A549 (cell line): Measurements from ENCODE around the gene ZNF831. TPM values are rescaled to one million over a fixed set of nuclear protein-coding genes. Genes with fewer than 3 reads are reported as not detected.

ENCODE experiments used
- ATAC-seq, 2 experiments: fragments of 200-7000 bp in 1 of 2; fragments of >200 bp in 1 of 2; cut with Nextera tagmentation in 1 of 2; cut with Tn5 transposase in 1 of 2; 3 replicates each; pipeline versions ENCODE4 v1.8.0 to v1.9.1; 2018 to 2020; ENCODE audit warnings: mild to moderate bottlenecking in 1 of 2, moderate library complexity in 1 of 2
- CTCF ChIA-PET: fragments of 300-600 bp; sonication (Branson Sonifier 250); formaldehyde crosslinking; extraction: SDS; loops from one replicate; lab custom pipeline; 2021; ENCODE audit warnings: antibody characterized with exemption, inconsistent platforms; lab: Yijun Ruan, JAX
- POLR2A ChIA-PET: fragments of 350-600 bp; formaldehyde crosslinking; extraction: SDS; loops from one replicate; lab custom pipeline; 2021; ENCODE audit warnings: antibody characterized with exemption, inconsistent platforms; lab: Yijun Ruan, JAX
- DNase-seq, 2 experiments: peaks; one replicate each; pipeline versions ENCODE4 v3.0.0 to v3.0.0-alpha.2; 2011 to 2016; ENCODE audit warnings: low read depth in 1 of 2, low spot score in 1 of 2
- FAIRE-seq: peaks from 2 replicates; lab custom pipeline; 2011; peaks lifted over from hg19 to GRCh38; lab: Jason Lieb, UNC
- H3K27ac ChIP-seq, 2 experiments: fragments of >200 bp; sonication (Bioruptor Twin); formaldehyde crosslinking; 3 replicates each; pipeline ENCODE4 v1.5.1; 2016 to 2017
- H3K4me1 ChIP-seq: fragments of >200 bp; sonication (Bioruptor Twin); formaldehyde crosslinking; 3 replicates; pipeline ENCODE4 v1.6.1; 2016
- H3K4me2 ChIP-seq: fragments of >200 bp; sonication (Bioruptor Twin); formaldehyde crosslinking; 3 replicates; pipeline ENCODE4 v1.6.1; 2016
- H3K4me3 ChIP-seq: fragments of >200 bp; sonication (Bioruptor Twin); formaldehyde crosslinking; 3 replicates; pipeline ENCODE4 v1.5.1; 2016
- H3K9me3 ChIP-seq: fragments of >200 bp; sonication (Bioruptor Twin); formaldehyde crosslinking; 3 replicates; pipeline ENCODE4 v1.6.1; 2016
- BHLHE40 ChIP-seq: IDR thresholded peaks from 2 replicates; pipeline ENCODE4 v1.6.1; 2012; ENCODE audit warnings: low read depth, low read length, inconsistent platforms
- CBX2 ChIP-seq: fragments of 200-600 bp; sonication (generic); IDR thresholded peaks from 2 replicates; pipeline ENCODE4 v1.6.1; 2016; ENCODE audit warnings: low read depth, mild to moderate bottlenecking, borderline replicate concordance
- CBX8 ChIP-seq: fragments of 200-600 bp; sonication (generic); IDR thresholded peaks from 2 replicates; pipeline ENCODE4 v1.6.1; 2016
- CHD2 ChIP-seq: fragments of 150-350 bp; IDR thresholded peaks from 2 replicates; pipeline ENCODE4 v1.6.1; 2014; ENCODE audit warnings: low read length; ENCODE audit not compliant: partially characterized antibody
- CHD4 ChIP-seq: fragments of 200-600 bp; sonication (generic); IDR thresholded peaks from 2 replicates; pipeline ENCODE4 v1.6.1; 2016; ENCODE audit warnings: antibody characterized with exemption, mild to moderate bottlenecking, borderline replicate concordance
- EHF ChIP-seq: fragments of 250-450 bp; sonication (Bioruptor Pico); IDR thresholded peaks from 2 replicates; pipeline ENCODE4 v1.5.0; 2020; ENCODE audit warnings: mild to moderate bottlenecking
- HEYL ChIP-seq: fragments of 250-450 bp; sonication (Bioruptor Pico); IDR thresholded peaks from 2 replicates; pipeline ENCODE4 v1.8.0; 2021; ENCODE audit warnings: mild to moderate bottlenecking, moderate library complexity
- HOXA7 ChIP-seq: fragments of 250-450 bp; sonication (Bioruptor Pico); IDR thresholded peaks from 2 replicates; pipeline ENCODE4 v1.5.0; 2020; ENCODE audit warnings: mild to moderate bottlenecking, moderate library complexity
- HOXB5 ChIP-seq: fragments of 250-450 bp; sonication (Bioruptor Pico); IDR thresholded peaks from 2 replicates; pipeline ENCODE4 v1.5.0; 2020; ENCODE audit warnings: mild to moderate bottlenecking, moderate library complexity
- JUNB ChIP-seq: fragments of >200 bp; sonication (Bioruptor Twin); formaldehyde crosslinking; IDR thresholded peaks from 2 replicates; pipeline ENCODE4 v1.6.1; 2016
- MAZ ChIP-seq: fragments of 150-350 bp; IDR thresholded peaks from 2 replicates; pipeline ENCODE4 v1.6.1; 2014; ENCODE audit warnings: antibody characterized with exemption, low read depth, low read length, borderline replicate concordance
- NPAS2 ChIP-seq: fragments of 250-450 bp; sonication (Bioruptor Pico); IDR thresholded peaks from 2 replicates; pipeline ENCODE4 v1.8.0; 2022; ENCODE audit warnings: mild to moderate bottlenecking, moderate library complexity, borderline replicate concordance
- PHF8 ChIP-seq: fragments of 200-600 bp; sonication (generic); IDR thresholded peaks from 2 replicates; pipeline ENCODE4 v1.6.1; 2016; ENCODE audit warnings: low read depth, mild to moderate bottlenecking, antibody characterized with exemption, moderate library complexity, borderline replicate concordance
- POLR2A ChIP-seq: IDR thresholded peaks from 2 replicates; pipeline ENCODE4 v1.6.1; 2012; ENCODE audit warnings: mild to moderate bottlenecking, low read length
- RAD21 ChIP-seq, 2 experiments: fragments of >200 bp in 1 of 2; sonication (Bioruptor Twin) in 1 of 2; formaldehyde crosslinking in 1 of 2; IDR thresholded peaks in 1 of 2; conservative IDR thresholded peaks in 1 of 2; 2 replicates in 1 of 2; 3 replicates in 1 of 2; pipeline ENCODE4 v1.6.1; 2012 to 2018; ENCODE audit warnings: inconsistent platforms in 1 of 2
- RFX5 ChIP-seq: fragments of 450-650 bp; IDR thresholded peaks from 2 replicates; pipeline ENCODE4 v1.7.1; 2014; ENCODE audit warnings: antibody characterized with exemption, mild to moderate bottlenecking, moderate library complexity
- RNF2 ChIP-seq: fragments of 200-600 bp; sonication (generic); IDR thresholded peaks from 2 replicates; pipeline ENCODE4 v1.6.1; 2016; ENCODE audit warnings: low read depth, mild to moderate bottlenecking, antibody characterized with exemption, moderate library complexity, borderline replicate concordance
- SREBF2 ChIP-seq: fragments of 450-650 bp; IDR thresholded peaks from 2 replicates; pipeline ENCODE4 v1.6.1; 2014; ENCODE audit warnings: mild to moderate bottlenecking, moderate library complexity
- TFCP2L1 ChIP-seq: fragments of 250-450 bp; sonication (Bioruptor Pico); IDR thresholded peaks from 2 replicates; pipeline ENCODE4 v1.5.0; 2021; ENCODE audit warnings: mild to moderate bottlenecking
- ZNF302 ChIP-seq: fragments of 250-450 bp; sonication (Bioruptor Pico); IDR thresholded peaks from 2 replicates; pipeline ENCODE4 v1.9.0; 2021; ENCODE audit warnings: inconsistent platforms, mild to moderate bottlenecking, moderate library complexity
- WGBS: methylation state at CpG from one replicate; pipeline ENCODE4 v1.1.6; 2017; ENCODE audit errors: missing lambda C conversion rate; 5-methylcytosine and 5-hydroxymethylcytosine counted together
- polyA plus RNA-seq, 4 experiments: library from polyadenylated mRNA; depleted of rRNA in 3 of 4; stranded (reverse); fragments of >200 nt; fragmentation: RNase III in 1 of 4; extraction: RNeasy Plus Mini Kit Qiagen cat#74134 plus additional on column Dnase treatment in 1 of 4; gene quantifications; 2 replicates in 3 of 4; 3 replicates in 1 of 4; pipeline ENCODE4 v1.2.3, GENCODE V29; 2011 to 2017
- TF ChIP-seq, protein P1 (sequence below): IDR thresholded peaks from 2 replicates; pipeline ENCODE4 v1.6.1; 2012
- TF ChIP-seq, protein P2 (sequence below): fragments of 150-350 bp; IDR thresholded peaks from 2 replicates; pipeline ENCODE4 v1.6.1; 2014; ENCODE audit warnings: low read depth, mild to moderate bottlenecking, low read length
- TF ChIP-seq, protein P3 (sequence below): IDR thresholded peaks from 2 replicates; pipeline ENCODE4 v1.6.1; 2012
- TF ChIP-seq, protein P4 (sequence below): fragments of >200 bp; sonication (Bioruptor Twin); formaldehyde crosslinking; IDR thresholded peaks from 3 replicates; pipeline ENCODE4 v1.5.1; 2016
- TF ChIP-seq, protein P5 (sequence below): IDR thresholded peaks from 2 replicates; pipeline ENCODE4 v1.6.1; 2012; ENCODE audit warnings: low read depth, borderline replicate concordance
- TF ChIP-seq, protein P6 (sequence below): fragments of 450-650 bp; IDR thresholded peaks from 2 replicates; pipeline ENCODE4 v1.6.1; 2014; ENCODE audit warnings: antibody characterized with exemption
- TF ChIP-seq, protein P7 (sequence below): fragments of >200 bp; sonication (Bioruptor Twin); formaldehyde crosslinking; IDR thresholded peaks from 3 replicates; pipeline ENCODE4 v1.6.1; 2016
- TF ChIP-seq, protein P8 (sequence below): fragments of 250-450 bp; sonication (Bioruptor Pico); IDR thresholded peaks from 2 replicates; pipeline ENCODE4 v1.5.0; 2020; ENCODE audit warnings: low read depth, mild to moderate bottlenecking, moderate library complexity
- TF ChIP-seq, protein P9 (sequence below): fragments of >200 bp; sonication (Bioruptor Twin); formaldehyde crosslinking; IDR thresholded peaks from 2 replicates; pipeline ENCODE4 v1.6.1; 2016

The ZNF831 gene
- polyA plus RNA-seq, 2 of the 4 experiments (the other 2 are of a cell fraction), result not detected

DNA sequence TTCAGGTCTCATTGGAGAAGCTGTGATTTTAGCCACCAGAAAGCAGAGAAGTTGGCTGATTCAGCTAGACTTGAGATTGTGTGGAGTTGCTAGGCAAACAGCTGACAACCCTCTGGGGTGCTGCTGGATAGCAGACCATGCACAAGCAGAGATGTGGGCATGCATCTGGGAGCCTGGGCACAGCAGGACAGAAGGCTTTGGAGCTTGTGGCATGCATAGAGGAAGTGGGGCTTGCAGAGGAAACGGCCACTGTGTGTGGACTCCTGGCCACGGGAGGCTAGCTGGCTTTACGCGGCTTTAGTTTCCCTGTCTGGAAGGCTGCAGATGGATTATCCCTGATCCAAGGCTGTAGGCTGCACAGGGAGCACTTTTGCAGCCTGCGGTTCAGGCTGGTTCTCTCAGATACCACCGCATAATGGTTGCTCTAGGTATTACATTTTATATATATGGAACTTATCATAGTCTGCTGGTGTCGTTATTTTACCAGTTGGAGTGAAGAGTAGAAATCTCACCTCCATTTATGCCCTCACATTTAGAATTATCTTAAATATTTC is 10.4 kb downstream of the ZNF831 start (continued):
- TF ChIP-seq PHF8 (no peak), HOXB5 (no peak), MAZ (no peak), CBX2 (no peak)
- TF ChIP-seq, protein P1, sequence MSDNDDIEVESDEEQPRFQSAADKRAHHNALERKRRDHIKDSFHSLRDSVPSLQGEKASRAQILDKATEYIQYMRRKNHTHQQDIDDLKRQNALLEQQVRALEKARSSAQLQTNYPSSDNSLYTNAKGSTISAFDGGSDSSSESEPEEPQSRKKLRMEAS, result no peak

DNA sequence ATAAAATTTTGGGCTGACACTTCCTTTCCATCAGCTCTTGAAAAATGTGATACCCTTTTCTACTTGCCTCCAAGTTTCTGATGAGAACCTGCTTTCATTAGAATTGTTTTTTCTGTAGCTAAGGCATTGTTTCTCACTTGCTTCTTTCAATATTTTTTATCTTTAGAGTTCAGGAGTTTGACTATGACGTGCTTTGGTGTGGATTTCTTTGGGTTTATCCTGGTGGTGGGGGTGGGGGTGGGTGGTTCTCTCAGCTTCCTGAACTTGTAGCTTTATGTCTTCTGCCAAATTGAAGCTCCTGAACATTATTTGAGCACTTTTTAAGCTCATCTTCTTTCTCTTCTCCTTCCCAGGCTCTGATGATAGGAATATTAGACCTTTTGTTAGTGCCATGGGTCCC is 11.4 kb downstream of the ZNF831 start:
- no peak overlapping the region for H3K4me3 ChIP-seq
- no peaks in the 10 kb centered on the region for H3K4me1 ChIP-seq
- TF ChIP-seq, protein P2, sequence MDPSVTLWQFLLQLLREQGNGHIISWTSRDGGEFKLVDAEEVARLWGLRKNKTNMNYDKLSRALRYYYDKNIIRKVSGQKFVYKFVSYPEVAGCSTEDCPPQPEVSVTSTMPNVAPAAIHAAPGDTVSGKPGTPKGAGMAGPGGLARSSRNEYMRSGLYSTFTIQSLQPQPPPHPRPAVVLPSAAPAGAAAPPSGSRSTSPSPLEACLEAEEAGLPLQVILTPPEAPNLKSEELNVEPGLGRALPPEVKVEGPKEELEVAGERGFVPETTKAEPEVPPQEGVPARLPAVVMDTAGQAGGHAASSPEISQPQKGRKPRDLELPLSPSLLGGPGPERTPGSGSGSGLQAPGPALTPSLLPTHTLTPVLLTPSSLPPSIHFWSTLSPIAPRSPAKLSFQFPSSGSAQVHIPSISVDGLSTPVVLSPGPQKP, result no peak
- TF ChIP-seq, protein P3, sequence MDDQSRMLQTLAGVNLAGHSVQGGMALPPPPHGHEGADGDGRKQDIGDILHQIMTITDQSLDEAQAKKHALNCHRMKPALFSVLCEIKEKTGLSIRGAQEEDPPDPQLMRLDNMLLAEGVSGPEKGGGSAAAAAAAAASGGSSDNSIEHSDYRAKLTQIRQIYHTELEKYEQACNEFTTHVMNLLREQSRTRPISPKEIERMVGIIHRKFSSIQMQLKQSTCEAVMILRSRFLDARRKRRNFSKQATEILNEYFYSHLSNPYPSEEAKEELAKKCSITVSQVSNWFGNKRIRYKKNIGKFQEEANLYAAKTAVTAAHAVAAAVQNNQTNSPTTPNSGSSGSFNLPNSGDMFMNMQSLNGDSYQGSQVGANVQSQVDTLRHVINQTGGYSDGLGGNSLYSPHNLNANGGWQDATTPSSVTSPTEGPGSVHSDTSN, result no peak
- TF ChIP-seq, protein P4, sequence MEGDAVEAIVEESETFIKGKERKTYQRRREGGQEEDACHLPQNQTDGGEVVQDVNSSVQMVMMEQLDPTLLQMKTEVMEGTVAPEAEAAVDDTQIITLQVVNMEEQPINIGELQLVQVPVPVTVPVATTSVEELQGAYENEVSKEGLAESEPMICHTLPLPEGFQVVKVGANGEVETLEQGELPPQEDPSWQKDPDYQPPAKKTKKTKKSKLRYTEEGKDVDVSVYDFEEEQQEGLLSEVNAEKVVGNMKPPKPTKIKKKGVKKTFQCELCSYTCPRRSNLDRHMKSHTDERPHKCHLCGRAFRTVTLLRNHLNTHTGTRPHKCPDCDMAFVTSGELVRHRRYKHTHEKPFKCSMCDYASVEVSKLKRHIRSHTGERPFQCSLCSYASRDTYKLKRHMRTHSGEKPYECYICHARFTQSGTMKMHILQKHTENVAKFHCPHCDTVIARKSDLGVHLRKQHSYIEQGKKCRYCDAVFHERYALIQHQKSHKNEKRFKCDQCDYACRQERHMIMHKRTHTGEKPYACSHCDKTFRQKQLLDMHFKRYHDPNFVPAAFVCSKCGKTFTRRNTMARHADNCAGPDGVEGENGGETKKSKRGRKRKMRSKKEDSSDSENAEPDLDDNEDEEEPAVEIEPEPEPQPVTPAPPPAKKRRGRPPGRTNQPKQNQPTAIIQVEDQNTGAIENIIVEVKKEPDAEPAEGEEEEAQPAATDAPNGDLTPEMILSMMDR, result no peak
- no peak for TF ChIP-seq EHF (CRISPR knock-in tag)
- no peak for TF ChIP-seq CHD4
- TF ChIP-seq BHLHE40, result no peak
- TF ChIP-seq TFCP2L1 (CRISPR knock-in tag), result no peak
- TF ChIP-seq, protein P5, sequence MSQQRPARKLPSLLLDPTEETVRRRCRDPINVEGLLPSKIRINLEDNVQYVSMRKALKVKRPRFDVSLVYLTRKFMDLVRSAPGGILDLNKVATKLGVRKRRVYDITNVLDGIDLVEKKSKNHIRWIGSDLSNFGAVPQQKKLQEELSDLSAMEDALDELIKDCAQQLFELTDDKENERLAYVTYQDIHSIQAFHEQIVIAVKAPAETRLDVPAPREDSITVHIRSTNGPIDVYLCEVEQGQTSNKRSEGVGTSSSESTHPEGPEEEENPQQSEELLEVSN, result no peak
- POLR2A ChIA-PET, result no interaction called here
- DNase-seq (no peak), FAIRE-seq (no peak), ATAC-seq (no peak)
- no peak overlapping the region for H3K27ac ChIP-seq
- no peak overlapping the region for H3K4me2 ChIP-seq
- 13% methylated on average over 1 of the region's 1 CpG for whole genome bisulfite sequencing
- CTCF ChIA-PET, result no interaction called here
- no peaks in the 10 kb centered on the region; the same call in 2 of the 3 replicates for H3K9me3 ChIP-seq

DNA sequence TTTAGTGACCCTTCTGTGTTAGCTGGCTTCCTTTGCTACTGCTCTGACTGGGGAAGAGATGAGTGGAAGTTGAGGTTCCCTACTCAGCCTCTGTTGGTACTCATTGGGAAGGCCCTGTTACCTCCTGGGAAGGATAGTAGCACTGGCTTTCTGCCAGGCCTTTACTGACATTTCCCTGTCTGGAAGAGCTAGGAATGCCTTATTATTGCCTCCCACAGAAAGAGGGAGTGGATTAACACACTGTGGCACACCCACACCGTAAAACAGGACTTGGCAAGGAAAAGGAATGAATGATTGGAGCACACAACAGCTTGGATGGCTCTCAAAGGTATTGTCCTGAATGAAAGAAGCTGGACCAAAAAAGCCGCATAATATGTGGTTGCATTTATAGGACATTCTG is 12.2 kb downstream of the ZNF831 start:
- H3K27ac ChIP-seq, result no peak overlapping the region
- WGBS, result 54% methylated on average over 2 of the region's 2 CpGs
- ATAC-seq (no peak), DNase-seq (no peak), FAIRE-seq (no peak)
- no peaks in the 10 kb centered on the region for H3K9me3 ChIP-seq
- no peak for TF ChIP-seq CHD2
- TF ChIP-seq RAD21 (conservative IDR thresholded peaks at IDR 0.05 in 1 of 2, IDR thresholded peaks at IDR 0.05 in 1 of 2), result no peak
- no peak for TF ChIP-seq RNF2
- no peak for TF ChIP-seq ZNF302 (CRISPR knock-in tag)
- TF ChIP-seq EHF (CRISPR knock-in tag), result no peak
- TF ChIP-seq, protein P6, sequence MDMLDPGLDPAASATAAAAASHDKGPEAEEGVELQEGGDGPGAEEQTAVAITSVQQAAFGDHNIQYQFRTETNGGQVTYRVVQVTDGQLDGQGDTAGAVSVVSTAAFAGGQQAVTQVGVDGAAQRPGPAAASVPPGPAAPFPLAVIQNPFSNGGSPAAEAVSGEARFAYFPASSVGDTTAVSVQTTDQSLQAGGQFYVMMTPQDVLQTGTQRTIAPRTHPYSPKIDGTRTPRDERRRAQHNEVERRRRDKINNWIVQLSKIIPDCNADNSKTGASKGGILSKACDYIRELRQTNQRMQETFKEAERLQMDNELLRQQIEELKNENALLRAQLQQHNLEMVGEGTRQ, result no peak
- TF ChIP-seq HEYL (CRISPR knock-in tag), result no peak
- TF ChIP-seq POLR2A, result no peak
- TF ChIP-seq, protein P7, sequence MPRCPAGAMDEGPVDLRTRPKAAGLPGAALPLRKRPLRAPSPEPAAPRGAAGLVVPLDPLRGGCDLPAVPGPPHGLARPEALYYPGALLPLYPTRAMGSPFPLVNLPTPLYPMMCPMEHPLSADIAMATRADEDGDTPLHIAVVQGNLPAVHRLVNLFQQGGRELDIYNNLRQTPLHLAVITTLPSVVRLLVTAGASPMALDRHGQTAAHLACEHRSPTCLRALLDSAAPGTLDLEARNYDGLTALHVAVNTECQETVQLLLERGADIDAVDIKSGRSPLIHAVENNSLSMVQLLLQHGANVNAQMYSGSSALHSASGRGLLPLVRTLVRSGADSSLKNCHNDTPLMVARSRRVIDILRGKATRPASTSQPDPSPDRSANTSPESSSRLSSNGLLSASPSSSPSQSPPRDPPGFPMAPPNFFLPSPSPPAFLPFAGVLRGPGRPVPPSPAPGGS, result no peak
- TF ChIP-seq SREBF2, result no peak
- TF ChIP-seq, protein P8, sequence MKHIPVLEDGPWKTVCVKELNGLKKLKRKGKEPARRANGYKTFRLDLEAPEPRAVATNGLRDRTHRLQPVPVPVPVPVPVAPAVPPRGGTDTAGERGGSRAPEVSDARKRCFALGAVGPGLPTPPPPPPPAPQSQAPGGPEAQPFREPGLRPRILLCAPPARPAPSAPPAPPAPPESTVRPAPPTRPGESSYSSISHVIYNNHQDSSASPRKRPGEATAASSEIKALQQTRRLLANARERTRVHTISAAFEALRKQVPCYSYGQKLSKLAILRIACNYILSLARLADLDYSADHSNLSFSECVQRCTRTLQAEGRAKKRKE (CRISPR knock-in tag), result no peak
- TF ChIP-seq, protein P9, sequence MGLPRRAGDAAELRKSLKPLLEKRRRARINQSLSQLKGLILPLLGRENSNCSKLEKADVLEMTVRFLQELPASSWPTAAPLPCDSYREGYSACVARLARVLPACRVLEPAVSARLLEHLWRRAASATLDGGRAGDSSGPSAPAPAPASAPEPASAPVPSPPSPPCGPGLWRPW, result no peak
- TF ChIP-seq HOXA7 (CRISPR knock-in tag), result no peak
- no peak for TF ChIP-seq CBX8
- TF ChIP-seq JUNB, result no peak
- TF ChIP-seq NPAS2 (CRISPR knock-in tag), result no peak
- no peak for TF ChIP-seq RFX5
- no peak overlapping the region for H3K4me2 ChIP-seq
- H3K4me3 ChIP-seq, result no peak overlapping the region
- POLR2A ChIA-PET, result no interaction called here
- no peaks in the 10 kb centered on the region for H3K4me1 ChIP-seq
- CTCF ChIA-PET, result no interaction called here
